ENCODE measurements around the gene TAF11.
A peak's percentile ranks its signal among the peaks of the same experiment; 100 is the strongest.
"Not testable (repeated sequence)": the region's sequence is repeated elsewhere in the genome, so short reads cannot be mapped to it uniquely, and the experiment has no call there.

The TAF11 gene
- total RNA-seq, result 51.3 to 89.9 (median 79.2) reads per million in 4 donors

GRCh38 chr6:34887753-34888513, at the start of gene TAF11:
Gene TAF11, minus strand, starts transcription at chr6:34888042. Its CDS starts 85 bp downstream, at chr6:34887957.
- DNase-seq, result peak; percentile 72 to 92 (median 83)

GRCh38 chr6:34934516-34934915, 46.7 kb upstream of the TAF11 start:
- no peak for DNase-seq

GRCh38 chr6:34932202-34932601, 44.4 kb upstream of the TAF11 start:
- not testable (repeated sequence) for DNase-seq

GRCh38 chr6:34930221-34930620, 42.4 kb upstream of the TAF11 start:
- no peak for DNase-seq

GRCh38 chr6:34929241-34929978, 41.6 kb upstream of the TAF11 start:
- DNase-seq, result no peak

- DNase-seq, result no peak
Measured at GRCh38 chr6:34928695-34929094, 40.9 kb upstream of the TAF11 start.

GRCh38 chr6:34928220-34928619, 40.4 kb upstream of the TAF11 start:
- no peak for DNase-seq

GRCh38 chr6:34926655-34927054, 38.8 kb upstream of the TAF11 start:
- DNase-seq, result no peak

GRCh38 chr6:34924831-34925625, 37.2 kb upstream of the TAF11 start:
- no peak for DNase-seq

- DNase-seq, result no peak
Measured at GRCh38 chr6:34922177-34922663, 34.4 kb upstream of the TAF11 start.

GRCh38 chr6:34920097-34920496, 32.3 kb upstream of the TAF11 start:
- no peak for DNase-seq

- DNase-seq, result no peak
Measured at GRCh38 chr6:34919651-34920050, 31.8 kb upstream of the TAF11 start.

GRCh38 chr6:34917626-34918285, 29.9 kb upstream of the TAF11 start:
- no peak for DNase-seq

GRCh38 chr6:34916348-34916967, 28.6 kb upstream of the TAF11 start:
- no peak for DNase-seq

- DNase-seq, result no peak
Measured at GRCh38 chr6:34914358-34914757, 26.5 kb upstream of the TAF11 start.

GRCh38 chr6:34912715-34913464, 25.0 kb upstream of the TAF11 start:
- peak in 1 of 5 donors; percentile 78 for DNase-seq

GRCh38 chr6:34911822-34912221, 24.0 kb upstream of the TAF11 start:
- no peak for DNase-seq

GRCh38 chr6:34909320-34909883, 21.6 kb upstream of the TAF11 start:
- no peak for DNase-seq

GRCh38 chr6:34908194-34908593, 20.4 kb upstream of the TAF11 start:
- no peak for DNase-seq

GRCh38 chr6:34906826-34907225, 19.0 kb upstream of the TAF11 start:
- DNase-seq, result no peak
